ENCODE measurements around the gene SUFU.

DNA sequence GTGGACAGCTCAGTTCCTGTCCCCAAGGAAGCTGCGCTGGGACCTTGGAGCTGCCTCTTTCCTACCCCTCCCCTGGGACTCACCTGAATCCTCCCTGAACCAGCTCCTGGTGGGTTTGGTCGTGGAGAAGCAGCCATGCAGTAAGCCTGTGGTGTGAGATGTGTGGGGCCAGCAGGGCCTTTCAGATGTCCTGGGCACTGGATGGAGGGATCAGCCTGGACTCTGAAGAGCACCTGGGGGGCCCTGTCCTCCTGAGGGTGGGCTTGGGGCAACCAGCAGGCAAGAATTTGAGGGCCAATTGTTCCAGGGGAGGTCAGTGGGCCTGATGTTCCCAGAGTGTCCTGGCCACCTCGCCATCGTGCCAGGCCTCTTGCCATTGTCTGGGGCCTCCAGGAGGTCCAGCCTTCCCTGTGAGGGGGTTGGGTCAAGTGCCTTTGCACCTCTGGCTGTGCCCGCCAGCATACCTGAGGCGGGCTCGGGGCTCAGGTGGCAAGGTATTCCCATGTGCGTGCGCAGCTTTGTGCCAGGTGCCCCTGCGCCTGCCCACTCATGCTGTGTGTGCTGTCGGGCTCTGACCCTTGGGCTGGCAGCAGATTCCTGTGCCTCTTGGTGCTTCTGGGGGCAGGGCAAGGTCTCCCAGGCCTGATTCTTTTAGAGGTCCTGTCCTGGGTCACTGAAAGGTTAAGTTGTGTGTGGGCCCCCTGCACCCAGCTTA lies 147.8 kb downstream of the SUFU start:
- TF ChIP-seq POLR2A (IDR thresholded peaks at IDR 0.05) (no peak), EP300 (IDR thresholded peaks at IDR 0.05) (no peak)
- TF ChIP-seq, protein P1, sequence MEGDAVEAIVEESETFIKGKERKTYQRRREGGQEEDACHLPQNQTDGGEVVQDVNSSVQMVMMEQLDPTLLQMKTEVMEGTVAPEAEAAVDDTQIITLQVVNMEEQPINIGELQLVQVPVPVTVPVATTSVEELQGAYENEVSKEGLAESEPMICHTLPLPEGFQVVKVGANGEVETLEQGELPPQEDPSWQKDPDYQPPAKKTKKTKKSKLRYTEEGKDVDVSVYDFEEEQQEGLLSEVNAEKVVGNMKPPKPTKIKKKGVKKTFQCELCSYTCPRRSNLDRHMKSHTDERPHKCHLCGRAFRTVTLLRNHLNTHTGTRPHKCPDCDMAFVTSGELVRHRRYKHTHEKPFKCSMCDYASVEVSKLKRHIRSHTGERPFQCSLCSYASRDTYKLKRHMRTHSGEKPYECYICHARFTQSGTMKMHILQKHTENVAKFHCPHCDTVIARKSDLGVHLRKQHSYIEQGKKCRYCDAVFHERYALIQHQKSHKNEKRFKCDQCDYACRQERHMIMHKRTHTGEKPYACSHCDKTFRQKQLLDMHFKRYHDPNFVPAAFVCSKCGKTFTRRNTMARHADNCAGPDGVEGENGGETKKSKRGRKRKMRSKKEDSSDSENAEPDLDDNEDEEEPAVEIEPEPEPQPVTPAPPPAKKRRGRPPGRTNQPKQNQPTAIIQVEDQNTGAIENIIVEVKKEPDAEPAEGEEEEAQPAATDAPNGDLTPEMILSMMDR (IDR thresholded peaks at IDR 0.05): no peak
